HG03064 (cell line): Measurements from ENCODE around the gene TMEM190.
A peak's percentile ranks its signal among the peaks of the same experiment; 100 is the strongest.
"Not testable (repeated sequence)": the region's sequence is repeated elsewhere in the genome, so short reads cannot be mapped to it uniquely, and the experiment has no call there.

Experiments
- ATAC-seq: cut with Tn5 transposase; IDR thresholded peaks from one replicate; pipeline ENCODE4 v1.9.1; 2021; ENCODE audit warnings: low read depth; ENCODE audit not compliant: unreplicated experiment

Gene TMEM190

DNA sequence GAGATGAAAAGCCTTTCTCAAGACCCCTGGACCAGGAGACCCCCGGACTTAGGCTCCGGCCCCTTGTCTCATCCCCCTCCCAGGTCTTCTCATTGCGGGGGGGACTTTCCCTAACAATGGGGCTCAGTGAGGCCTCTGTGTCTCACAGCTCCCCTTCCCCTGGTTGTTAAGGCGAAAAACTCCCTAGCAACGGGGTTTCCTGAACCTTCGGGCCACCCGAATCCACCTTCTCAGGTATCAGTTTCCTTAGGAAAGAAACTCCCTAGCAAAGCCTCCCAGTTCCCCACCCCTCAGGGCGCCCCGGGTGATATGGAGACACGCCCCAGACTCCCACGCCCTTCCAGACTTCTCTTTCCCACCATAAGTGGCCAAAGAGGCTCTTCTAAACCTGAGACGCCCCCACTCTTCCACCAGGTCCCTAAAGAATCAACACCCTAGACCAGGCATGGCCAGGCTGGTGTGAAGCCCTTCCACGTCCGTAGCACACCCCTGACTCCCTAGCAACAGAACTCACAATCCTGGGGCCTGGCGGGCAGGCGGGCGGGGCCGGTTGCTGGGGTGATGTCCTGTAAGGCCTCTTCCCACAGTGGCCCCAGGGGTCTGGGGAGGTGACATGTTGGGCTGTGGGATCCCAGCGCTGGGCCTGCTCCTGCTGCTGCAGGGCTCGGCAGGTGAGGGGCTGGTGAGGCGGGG lies at the start of gene TMEM190:
TMEM190 (plus strand) TSS at position 586 of the 693 bp plus-strand sequence; CDS start at position 614, 28 bp downstream.
- ATAC-seq = no peak

DNA sequence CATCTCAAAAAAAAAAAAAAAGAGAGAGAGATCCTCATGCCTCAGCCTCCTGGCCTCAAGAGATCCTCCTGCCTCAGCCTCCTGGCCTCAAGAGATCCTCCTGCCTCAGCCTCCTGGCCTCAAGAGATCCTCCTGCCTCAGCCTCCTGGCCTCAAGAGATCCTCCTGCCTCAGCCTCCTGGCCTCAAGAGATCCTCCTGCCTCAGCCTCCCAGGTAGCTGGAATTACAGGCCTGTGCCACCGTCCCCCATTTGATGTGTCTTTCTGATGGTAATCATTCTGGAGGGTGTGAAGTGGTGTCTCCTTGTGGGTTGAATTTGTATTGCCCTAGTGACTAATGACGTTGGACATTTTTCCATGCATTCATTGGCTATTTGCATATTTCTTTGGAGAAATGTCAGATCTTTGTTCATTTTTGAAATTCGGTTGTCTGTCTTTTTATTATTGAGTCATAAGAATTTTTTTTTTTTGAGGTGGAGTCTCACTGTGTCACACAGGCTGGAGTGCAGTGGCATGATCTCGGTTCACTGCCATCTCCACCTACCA lies 47.8 kb upstream of the TMEM190 start:
- ATAC-seq = not testable (repeated sequence)

- not testable (repeated sequence) for ATAC-seq
Measured at GRCh38 chr19:55329791-55330190, 46.8 kb upstream of the TMEM190 start.

GRCh38 chr19:55333870-55334269 lies 42.8 kb upstream of the TMEM190 start:
- ATAC-seq = no peak

DNA sequence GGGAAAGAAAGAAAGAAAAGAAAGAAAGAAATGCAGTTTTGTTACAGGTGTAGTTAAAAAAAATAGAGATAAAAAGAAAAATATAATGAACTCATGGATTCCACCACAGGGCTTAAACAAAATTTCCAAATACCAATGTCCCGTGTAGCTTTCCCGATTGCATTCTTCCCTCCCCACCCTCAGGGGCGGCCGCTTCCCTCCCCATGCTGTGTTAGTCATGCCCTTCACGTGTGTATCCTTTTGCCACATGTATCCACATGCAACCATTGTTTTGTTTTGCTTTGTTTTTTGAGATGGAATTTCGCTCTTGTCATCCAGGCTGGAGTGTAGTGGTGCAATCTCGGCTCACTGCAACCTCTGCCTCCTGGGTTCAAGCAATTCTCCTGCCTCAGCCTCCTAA lies 40.5 kb upstream of the TMEM190 start:
- no peak for ATAC-seq

GRCh38 chr19:55339105-55339888 lies 37.3 kb upstream of the TMEM190 start, which contains the start of gene KMT5C:
Gene KMT5C (plus strand): TSS chr19:55339876. CDS start chr19:55341937, 2,061 bp downstream.
- ATAC-seq = peak; percentile 72

DNA sequence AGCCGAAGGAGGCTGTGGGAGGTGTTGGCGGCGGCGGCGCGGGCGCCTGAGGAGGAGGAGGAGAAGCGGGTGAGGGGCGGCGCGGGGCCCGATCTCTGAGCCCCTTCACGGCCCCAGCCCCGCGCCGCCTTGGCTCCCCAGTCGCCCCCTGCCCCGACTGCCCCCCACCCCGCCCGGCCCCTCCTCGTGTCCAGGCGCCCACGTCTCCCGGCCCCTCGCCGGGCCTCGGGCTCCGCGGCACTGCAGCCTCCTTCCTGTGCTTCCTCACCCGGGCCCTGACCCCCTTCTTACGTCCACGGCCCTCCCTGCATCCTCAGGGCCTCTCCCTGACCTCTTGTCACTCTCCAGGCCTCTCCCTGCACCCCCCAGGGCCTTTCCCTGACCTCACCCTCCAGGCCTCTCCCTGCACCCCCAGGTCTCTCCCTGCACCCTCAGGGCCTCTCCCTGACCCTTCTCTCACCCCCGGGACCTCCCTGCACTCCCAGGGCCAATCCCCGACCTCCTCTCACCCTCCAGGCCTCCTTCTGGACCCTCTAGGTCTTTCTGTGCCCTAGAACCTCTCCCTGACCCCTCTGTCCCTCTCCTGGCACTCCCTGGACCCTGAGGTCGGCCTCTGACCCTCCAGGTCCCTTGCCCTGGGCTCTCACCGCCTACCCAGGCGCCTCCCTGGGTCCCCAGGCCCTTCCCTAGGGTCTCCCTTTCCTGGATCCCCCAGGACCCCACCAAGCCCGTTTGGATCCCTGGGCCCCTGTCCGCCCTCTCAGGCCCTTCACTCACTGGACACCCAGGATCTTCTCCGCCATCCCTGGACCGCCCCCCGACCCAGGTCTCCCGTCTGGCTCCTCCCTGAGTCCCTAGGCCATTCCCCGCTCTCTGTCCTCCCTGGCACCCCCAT lies 36.5 kb upstream of the TMEM190 start:
- ATAC-seq = peak; percentile 3

DNA sequence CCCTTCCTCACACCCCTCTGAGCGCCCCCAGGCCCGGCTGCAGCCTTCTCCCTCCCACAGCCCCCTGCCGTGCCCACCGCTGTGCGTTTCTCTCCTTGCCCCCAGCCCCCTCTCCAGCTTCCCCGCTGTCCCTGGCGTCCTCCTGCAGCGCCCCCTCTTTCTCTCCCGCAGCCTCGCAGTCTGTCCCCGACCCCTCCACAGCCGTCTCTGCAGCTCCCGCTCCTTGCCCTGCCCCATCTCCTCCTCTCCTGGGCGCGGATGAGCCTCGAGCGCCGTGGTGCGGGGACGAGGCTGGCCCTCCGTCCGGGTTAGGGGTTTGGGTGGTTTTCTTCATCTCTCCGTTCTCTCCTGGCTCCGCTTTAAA lies 35.9 kb upstream of the TMEM190 start:
- ATAC-seq = no peak

GRCh38 chr19:55341171-55341588 lies 35.4 kb upstream of the TMEM190 start:
- no peak for ATAC-seq

GRCh38 chr19:55341595-55342531 lies 34.8 kb upstream of the TMEM190 start:
- no peak for ATAC-seq

DNA sequence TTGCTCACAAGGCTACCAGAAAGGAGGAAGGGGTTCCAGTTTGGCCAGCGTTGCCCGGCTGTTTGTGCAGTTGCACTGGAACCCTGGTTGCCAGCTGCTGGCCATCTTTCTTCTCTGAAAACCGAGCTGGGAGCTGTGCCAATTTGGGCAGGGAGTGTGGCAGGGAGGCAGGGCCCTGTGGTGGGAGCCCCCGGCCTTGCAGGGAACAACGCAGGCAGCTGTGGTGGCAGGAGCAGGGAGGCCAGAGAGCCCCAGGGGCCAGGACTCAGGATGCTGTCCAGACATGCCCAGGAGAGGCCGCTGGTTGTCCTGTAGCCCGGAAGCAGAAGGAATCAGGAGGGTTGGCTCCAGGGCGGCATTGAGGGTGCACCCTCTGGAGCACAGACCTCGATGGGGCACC lies 32.2 kb upstream of the TMEM190 start:
- ATAC-seq = no peak

DNA sequence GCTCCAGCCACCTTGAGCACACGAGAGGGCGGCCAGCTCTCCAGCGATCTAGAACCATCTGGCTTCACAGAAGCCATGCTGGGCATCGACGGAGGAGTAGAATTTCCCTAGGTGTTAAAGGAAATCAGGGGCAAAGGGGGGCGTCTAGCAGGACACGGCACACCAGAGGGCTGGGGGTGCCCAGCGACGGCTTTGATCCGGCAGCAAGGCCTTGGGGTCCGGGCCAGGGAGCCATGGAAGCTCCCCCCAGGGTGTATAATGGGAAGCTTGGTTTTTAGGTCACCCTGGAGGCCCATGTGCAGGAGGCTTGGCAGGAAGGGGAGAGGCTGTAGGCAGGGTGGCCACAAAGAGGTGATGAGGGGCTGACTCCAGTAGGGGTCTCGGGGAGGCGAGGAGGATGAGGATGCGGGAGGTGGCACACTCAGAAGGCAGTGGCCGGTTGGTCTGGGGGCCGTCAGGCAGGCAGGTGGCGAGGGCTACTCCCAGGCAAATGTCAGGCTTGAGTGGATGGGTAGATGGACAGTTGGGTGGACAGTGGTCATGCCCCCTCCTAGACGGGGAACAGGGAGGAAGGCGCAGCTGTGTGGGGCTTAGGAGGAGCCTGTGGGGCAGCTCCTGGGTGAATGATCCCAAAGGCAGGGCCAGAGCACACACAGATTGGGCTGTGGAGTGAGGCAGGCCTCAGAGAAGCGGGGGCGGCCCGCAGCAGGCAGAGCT lies 31.4 kb upstream of the TMEM190 start:
- no peak for ATAC-seq

GRCh38 chr19:55345818-55346724 lies 30.6 kb upstream of the TMEM190 start:
- no peak for ATAC-seq

- ATAC-seq = no peak
Measured at GRCh38 chr19:55346725-55347441, 29.7 kb upstream of the TMEM190 start.

- ATAC-seq = no peak
Measured at GRCh38 chr19:55347442-55348009, 29.1 kb upstream of the TMEM190 start.

- no peak for ATAC-seq
Measured at GRCh38 chr19:55348317-55349034, 28.1 kb upstream of the TMEM190 start.
